ENCODE results near the gene ZNF536. TPM values are rescaled to one million over a fixed set of nuclear protein-coding genes. Genes with fewer than 3 reads are reported as not detected.

ZNF536 gene
- total and polyA plus RNA-seq, 2 donors (not counting 3 experiments of a cell fraction or from before 2014, with no cell fraction given), result not detected

DNA sequence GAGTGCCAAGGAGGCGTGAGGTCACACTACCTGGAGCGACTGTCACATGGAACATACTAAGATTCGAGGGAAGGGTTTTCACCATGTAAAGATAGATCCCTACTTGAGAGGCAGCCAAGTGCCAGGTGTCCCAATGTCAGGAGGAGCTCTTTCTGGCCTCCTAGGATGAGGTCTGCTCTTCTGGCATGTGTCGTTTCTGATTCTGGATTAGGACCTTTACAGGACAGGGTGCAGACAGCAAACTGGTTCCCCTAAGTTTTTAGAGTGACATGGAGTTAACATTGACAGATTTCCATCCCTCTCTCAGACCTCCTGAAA is 75.3 kb downstream of the ZNF536 start:
- no peak overlapping the region for H3K4me3 ChIP-seq (replicated peaks in 1 of 3; ENCODE audit: insufficient read depth in 1 of 3, low read depth in 1 of 3, low read length in 3 of 3)
- no peaks in the 10 kb centered on the region for H3K79me2 ChIP-seq (ENCODE audit: control insufficient read depth, insufficient read depth, low read length)
- CTCF ChIA-PET, result no interaction called here
- intact Hi-C loops (cut with micrococcal nuclease), result no loop called here
- DNase-seq (ENCODE audit: low read depth, low spot score) (no peak), FAIRE-seq (no peak)
- H2AFZ ChIP-seq (ENCODE audit: low read depth, low read length), result no peak overlapping the region
- no peaks in the 10 kb centered on the region for H3K36me3 ChIP-seq (ENCODE audit: control insufficient read depth in 2 of 2, extremely low read depth in 1 of 2, insufficient read depth in 2 of 2, low read length in 2 of 2)
- no peaks in the 10 kb centered on the region for H3K27me3 ChIP-seq (ENCODE audit: control insufficient read depth in 2 of 2, insufficient read depth in 2 of 2, low read length in 2 of 2)
- POLR2A ChIA-PET, result no interaction called here
- no peak for TF ChIP-seq MYC (IDR thresholded peaks at IDR 0.05; ENCODE audit: low read depth, low read length)
- BruUV-seq (replicated peaks), result no TSS peak
- no peaks in the 10 kb centered on the region for H4K20me1 ChIP-seq (replicated peaks; ENCODE audit: control insufficient read depth, extremely low read depth, insufficient read depth, low read length)
- H3K4me2 ChIP-seq (ENCODE audit: insufficient read depth, low read length), result no peak overlapping the region
- H3K4me1 ChIP-seq (ENCODE audit: control insufficient read depth, extremely low read depth, insufficient read depth, low read length), result no peaks in the 10 kb centered on the region
- no peaks in the 10 kb centered on the region for H3K9me1 ChIP-seq (replicated peaks; ENCODE audit: control insufficient read depth, extremely low read depth, insufficient read depth, low read length)
- H3K27ac ChIP-seq (ENCODE audit: insufficient read depth, low read depth, low read length), result no peak overlapping the region
- dilution Hi-C loops (cut with MboI; ENCODE audit: extremely low pct_ligation_motif_present, low sequenced_read_pairs), result no loop called here
- peaks cover 8% of the 10 kb centered on the region for H3K9me3 ChIP-seq (replicated peaks; ENCODE audit: control insufficient read depth, insufficient read depth, low read length)
- H3K9ac ChIP-seq (replicated peaks; ENCODE audit: extremely low read depth, insufficient read depth, low read length), result no peak overlapping the region

DNA sequence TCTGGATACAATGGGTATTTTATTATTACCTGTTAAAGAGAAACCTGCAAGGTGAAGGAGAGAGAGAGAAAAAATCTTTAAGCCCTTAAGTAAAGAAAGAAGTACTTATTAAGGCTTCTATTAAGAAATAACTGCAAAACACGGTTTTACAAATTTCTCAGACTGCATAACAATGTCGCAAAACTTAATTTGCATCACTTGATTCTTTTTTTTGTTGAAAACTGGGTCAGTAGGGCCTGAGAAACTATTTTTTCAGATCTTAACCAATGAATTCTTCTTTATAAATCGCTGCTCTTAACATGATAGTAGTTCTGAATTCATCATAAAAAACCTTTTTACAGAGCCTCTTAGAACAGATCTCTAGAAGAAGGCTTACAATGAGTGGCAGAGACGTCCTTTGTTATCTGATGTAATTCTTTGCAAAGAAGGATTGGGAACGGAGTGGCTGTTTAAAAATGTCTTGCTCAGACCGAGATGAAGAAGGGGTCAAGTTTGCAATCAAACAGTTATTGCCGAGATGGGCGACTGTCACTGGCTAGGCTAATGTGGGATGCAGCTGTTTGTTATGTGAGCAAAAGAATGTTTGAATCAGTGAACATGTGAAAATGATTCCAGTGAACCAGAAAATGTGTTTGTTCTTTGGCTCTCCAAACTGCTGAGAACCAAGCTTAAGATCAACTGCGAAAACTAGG is 76.3 kb downstream of the ZNF536 start:
- ChIA-PET CTCF (no interaction called here), POLR2A (no interaction called here)
- Histone ChIP-seq H2AFZ (ENCODE audit: low read depth, low read length) (no peak overlapping the region), H4K20me1 (replicated peaks; ENCODE audit: control insufficient read depth, extremely low read depth, insufficient read depth, low read length) (no peaks in the 10 kb centered on the region), H3K79me2 (ENCODE audit: control insufficient read depth, insufficient read depth, low read length) (no peaks in the 10 kb centered on the region), H3K36me3 (ENCODE audit: control insufficient read depth in 2 of 2, extremely low read depth in 1 of 2, insufficient read depth in 2 of 2, low read length in 2 of 2) (no peaks in the 10 kb centered on the region), H3K9me1 (replicated peaks; ENCODE audit: control insufficient read depth, extremely low read depth, insufficient read depth, low read length) (no peaks in the 10 kb centered on the region), H3K27ac (ENCODE audit: insufficient read depth, low read depth, low read length) (no peak overlapping the region), H3K4me3 (replicated peaks in 1 of 3; ENCODE audit: insufficient read depth in 1 of 3, low read depth in 1 of 3, low read length in 3 of 3) (no peak overlapping the region), H3K4me1 (ENCODE audit: control insufficient read depth, extremely low read depth, insufficient read depth, low read length) (no peaks in the 10 kb centered on the region), H3K9ac (replicated peaks; ENCODE audit: extremely low read depth, insufficient read depth, low read length) (no peak overlapping the region), H3K27me3 (ENCODE audit: control insufficient read depth in 2 of 2, insufficient read depth in 2 of 2, low read length in 2 of 2) (no peaks in the 10 kb centered on the region), H3K4me2 (ENCODE audit: insufficient read depth, low read length) (no peak overlapping the region), H3K9me3 (replicated peaks; ENCODE audit: control insufficient read depth, insufficient read depth, low read length) (peaks cover 8% of the 10 kb centered on the region)
- no peak for FAIRE-seq
- TF ChIP-seq, protein P1, sequence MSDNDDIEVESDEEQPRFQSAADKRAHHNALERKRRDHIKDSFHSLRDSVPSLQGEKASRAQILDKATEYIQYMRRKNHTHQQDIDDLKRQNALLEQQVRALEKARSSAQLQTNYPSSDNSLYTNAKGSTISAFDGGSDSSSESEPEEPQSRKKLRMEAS (IDR thresholded peaks at IDR 0.05; ENCODE audit: insufficient read depth, insufficient read length), result no peak
- TF ChIP-seq JUN (IDR thresholded peaks at IDR 0.05; ENCODE audit: borderline replicate concordance, insufficient read depth, insufficient read length, low read depth) (no peak), GATA2 (IDR thresholded peaks at IDR 0.05; ENCODE audit: insufficient read depth, insufficient read length, low read depth, low read length) (no peak), EZH2 (IDR thresholded peaks at IDR 0.05; ENCODE audit: borderline replicate concordance, low read depth, low read length, severe bottlenecking) (no peak), FOS (IDR thresholded peaks at IDR 0.05; ENCODE audit: borderline replicate concordance, insufficient read depth, low read length) (no peak), MYC (IDR thresholded peaks at IDR 0.05; ENCODE audit: low read depth, low read length) (no peak), POLR2AphosphoS5 (IDR thresholded peaks at IDR 0.05; ENCODE audit: insufficient read depth, low read depth, low read length) (no peak), POLR2A (IDR thresholded peaks at IDR 0.05; ENCODE audit: low read depth, low read length) (no peak)
- TF ChIP-seq, protein P2, sequence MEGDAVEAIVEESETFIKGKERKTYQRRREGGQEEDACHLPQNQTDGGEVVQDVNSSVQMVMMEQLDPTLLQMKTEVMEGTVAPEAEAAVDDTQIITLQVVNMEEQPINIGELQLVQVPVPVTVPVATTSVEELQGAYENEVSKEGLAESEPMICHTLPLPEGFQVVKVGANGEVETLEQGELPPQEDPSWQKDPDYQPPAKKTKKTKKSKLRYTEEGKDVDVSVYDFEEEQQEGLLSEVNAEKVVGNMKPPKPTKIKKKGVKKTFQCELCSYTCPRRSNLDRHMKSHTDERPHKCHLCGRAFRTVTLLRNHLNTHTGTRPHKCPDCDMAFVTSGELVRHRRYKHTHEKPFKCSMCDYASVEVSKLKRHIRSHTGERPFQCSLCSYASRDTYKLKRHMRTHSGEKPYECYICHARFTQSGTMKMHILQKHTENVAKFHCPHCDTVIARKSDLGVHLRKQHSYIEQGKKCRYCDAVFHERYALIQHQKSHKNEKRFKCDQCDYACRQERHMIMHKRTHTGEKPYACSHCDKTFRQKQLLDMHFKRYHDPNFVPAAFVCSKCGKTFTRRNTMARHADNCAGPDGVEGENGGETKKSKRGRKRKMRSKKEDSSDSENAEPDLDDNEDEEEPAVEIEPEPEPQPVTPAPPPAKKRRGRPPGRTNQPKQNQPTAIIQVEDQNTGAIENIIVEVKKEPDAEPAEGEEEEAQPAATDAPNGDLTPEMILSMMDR (IDR thresholded peaks at IDR 0.05; ENCODE audit: extremely low read depth in 1 of 2, insufficient read depth in 1 of 2, low read depth in 1 of 2, low read length in 2 of 2), result no peak
- BruUV-seq (replicated peaks), result no TSS peak
- intact Hi-C loops (cut with micrococcal nuclease), result no loop called here
- dilution Hi-C loops (cut with MboI; ENCODE audit: extremely low pct_ligation_motif_present, low sequenced_read_pairs), result no loop called here
- no peak for DNase-seq (ENCODE audit: low read depth, low spot score)
